Smooth muscle cell (in vitro differentiated cells): Measurements from ENCODE around the gene ELK1. TPM values are rescaled to one million over a fixed set of nuclear protein-coding genes. Genes with fewer than 3 reads are reported as not detected.

ENCODE experiments used
- DNase-seq: peaks from one replicate; lab custom pipeline; 2025; ENCODE audit not compliant: unreplicated experiment; lab: John Stamatoyannopoulos, UW
- H2AFZ ChIP-seq: fragments of 200-600 bp; sonication (generic); 2 replicates; pipeline ENCODE4 v1.6.0; 2016; ENCODE audit warnings: antibody characterized with exemption, low read depth, mild to moderate bottlenecking
- H3F3A ChIP-seq: fragments of 200-600 bp; sonication (generic); 2 replicates; pipeline ENCODE4 v1.6.0; 2017; ENCODE audit warnings: antibody characterized with exemption, low read depth
- H3K27ac ChIP-seq: fragments of 200-600 bp; sonication (generic); 2 replicates; pipeline ENCODE4 v1.5.1; 2016; ENCODE audit warnings: low read depth, mild to moderate bottlenecking
- H3K27me3 ChIP-seq: fragments of 200-600 bp; sonication (generic); 2 replicates; pipeline ENCODE4 v1.6.1; 2016; ENCODE audit warnings: low read depth, mild to moderate bottlenecking
- H3K36me3 ChIP-seq: fragments of 200-600 bp; sonication (generic); 2 replicates; pipeline ENCODE4 v1.5.1; 2016; ENCODE audit warnings: low read depth
- H3K4me1 ChIP-seq: fragments of 200-600 bp; sonication (generic); 2 replicates; pipeline ENCODE4 v1.5.1; 2016; ENCODE audit warnings: low read depth
- H3K4me2 ChIP-seq: fragments of 200-600 bp; sonication (generic); 2 replicates; pipeline ENCODE4 v1.6.0; 2016; ENCODE audit warnings: mild to moderate bottlenecking
- H3K4me3 ChIP-seq: fragments of 200-600 bp; sonication (generic); 2 replicates; pipeline ENCODE4 v1.5.1; 2016; ENCODE audit warnings: mild to moderate bottlenecking
- H3K79me2 ChIP-seq: fragments of 200-600 bp; sonication (generic); 2 replicates; pipeline ENCODE4 v1.6.0; 2016; ENCODE audit warnings: low read depth, mild to moderate bottlenecking
- H3K9ac ChIP-seq: fragments of 200-600 bp; sonication (generic); 2 replicates; pipeline ENCODE4 v1.6.0; 2016; ENCODE audit warnings: low read depth
- H3K9me3 ChIP-seq: fragments of 200-600 bp; sonication (generic); replicated peaks from 2 replicates; pipeline ENCODE4 v1.5.1; 2016; ENCODE audit warnings: low read depth
- H4K20me1 ChIP-seq: fragments of 200-600 bp; sonication (generic); 2 replicates; pipeline ENCODE4 v1.6.0; 2016; ENCODE audit warnings: low read depth
- CTCF ChIP-seq: fragments of 200-600 bp; sonication (generic); IDR thresholded peaks from 2 replicates; pipeline ENCODE4 v1.5.1; 2017; ENCODE audit warnings: borderline replicate concordance, mild to moderate bottlenecking, antibody characterized with exemption; ENCODE audit not compliant: insufficient read depth, poor library complexity, severe bottlenecking
- WGBS: methylation state at CpG from one replicate; pipeline ENCODE4 v1.1.7; 2016; ENCODE audit warnings: low lambda C conversion rate; 5-methylcytosine and 5-hydroxymethylcytosine counted together
- polyA plus RNA-seq: library from polyadenylated mRNA; unstranded; fragments of >200 nt; fragmentation: Nextera tagmentation; extraction: Ambion mirVana; gene quantifications from 2 replicates; pipeline ENCODE4 v1.2.1, GENCODE V29; 2016
- total RNA-seq: library from RNA; depleted of rRNA; stranded (reverse); fragments of >200 nt; gene quantifications from 2 replicates; pipeline ENCODE4 v1.2.3, GENCODE V29; 2014

ELK1 gene
- total RNA-seq: 20.9 and 21.1 TPM in 2 replicates
- polyA plus RNA-seq: 29.3 and 33.2 TPM in 2 replicates

GRCh38 chrX:47650164-47651042 lies at the start of gene ELK1:
Gene ELK1 (minus strand): TSS chrX:47650563. CDS start chrX:47641441, 9,122 bp downstream.
- DNase-seq: peak; percentile 72
- no peak within 1 kb of the TSS for H2AFZ ChIP-seq
- peaks cover 12% of the 10 kb centered on the region for H3K79me2 ChIP-seq
- no peaks in the 10 kb centered on the region for H3K27me3 ChIP-seq
- H3K4me2 ChIP-seq: peak within 1 kb of the TSS; percentile 83
- H3K36me3 ChIP-seq: no peaks in the 10 kb centered on the region
- no peaks in the 10 kb centered on the region for H3K4me1 ChIP-seq
- peak within 1 kb of the TSS; percentile 58 for H3K4me3 ChIP-seq
- TF ChIP-seq CTCF: no peak
- no peaks in the 10 kb centered on the region for H3K9me3 ChIP-seq
- peak within 1 kb of the TSS; percentile 77 for H3K27ac ChIP-seq
- 55% methylated on average over 47 of the region's 65 CpGs for WGBS
- peak within 1 kb of the TSS; percentile 84 for H3K9ac ChIP-seq
- H3F3A ChIP-seq: no peaks in the 10 kb centered on the region
- peaks cover under 1% of the 10 kb centered on the region for H4K20me1 ChIP-seq

- Histone ChIP-seq H3K79me2 (no peaks in the 10 kb centered on the region), H3K27me3 (no peaks in the 10 kb centered on the region), H2AFZ (no peak overlapping the region), H3K9ac (no peak overlapping the region), H3K4me1 (no peaks in the 10 kb centered on the region), H3K4me3 (no peak overlapping the region), H3K9me3 (no peaks in the 10 kb centered on the region), H3K4me2 (no peak overlapping the region), H3F3A (no peaks in the 10 kb centered on the region), H3K27ac (no peak overlapping the region), H4K20me1 (no peaks in the 10 kb centered on the region), H3K36me3 (no peaks in the 10 kb centered on the region)
- 53% methylated on average over 1 of the region's 1 CpG for WGBS
- no peak for DNase-seq
- TF ChIP-seq CTCF: no peak
These were observed 46.8 kb upstream of the ELK1 start for GRCh38 chrX:47697181-47697580.

GRCh38 chrX:47690175-47690574 lies 39.8 kb upstream of the ELK1 start:
- Histone ChIP-seq H4K20me1 (no peaks in the 10 kb centered on the region), H3K4me3 (no peak overlapping the region), H3K27ac (no peak overlapping the region), H3K9me3 (no peaks in the 10 kb centered on the region), H3K27me3 (no peaks in the 10 kb centered on the region), H3K36me3 (no peaks in the 10 kb centered on the region), H3K9ac (no peak overlapping the region), H3K79me2 (no peaks in the 10 kb centered on the region), H3F3A (no peaks in the 10 kb centered on the region), H3K4me2 (no peak overlapping the region), H2AFZ (no peak overlapping the region), H3K4me1 (no peaks in the 10 kb centered on the region)
- no peak for DNase-seq
- no peak for TF ChIP-seq CTCF
- 64% methylated on average over 2 of the region's 2 CpGs for WGBS
